AG10803 (cell line): ENCODE data around the gene BAHCC1.

Experiments
- DNase-seq: peaks from one replicate; pipeline ENCODE4 v3.0.0; 2010; ENCODE audit warnings: low read depth
- H3K4me3 ChIP-seq: 2 replicates; pipeline ENCODE4 v1.5.1; 2011; ENCODE audit warnings: mild to moderate bottlenecking, low read length, control low read depth
- CTCF ChIP-seq: conservative IDR thresholded peaks from 2 replicates; pipeline ENCODE4 v1.5.1; 2011; ENCODE audit warnings: mild to moderate bottlenecking, low read length, control low read depth, inconsistent platforms

BAHCC1 gene

DNA sequence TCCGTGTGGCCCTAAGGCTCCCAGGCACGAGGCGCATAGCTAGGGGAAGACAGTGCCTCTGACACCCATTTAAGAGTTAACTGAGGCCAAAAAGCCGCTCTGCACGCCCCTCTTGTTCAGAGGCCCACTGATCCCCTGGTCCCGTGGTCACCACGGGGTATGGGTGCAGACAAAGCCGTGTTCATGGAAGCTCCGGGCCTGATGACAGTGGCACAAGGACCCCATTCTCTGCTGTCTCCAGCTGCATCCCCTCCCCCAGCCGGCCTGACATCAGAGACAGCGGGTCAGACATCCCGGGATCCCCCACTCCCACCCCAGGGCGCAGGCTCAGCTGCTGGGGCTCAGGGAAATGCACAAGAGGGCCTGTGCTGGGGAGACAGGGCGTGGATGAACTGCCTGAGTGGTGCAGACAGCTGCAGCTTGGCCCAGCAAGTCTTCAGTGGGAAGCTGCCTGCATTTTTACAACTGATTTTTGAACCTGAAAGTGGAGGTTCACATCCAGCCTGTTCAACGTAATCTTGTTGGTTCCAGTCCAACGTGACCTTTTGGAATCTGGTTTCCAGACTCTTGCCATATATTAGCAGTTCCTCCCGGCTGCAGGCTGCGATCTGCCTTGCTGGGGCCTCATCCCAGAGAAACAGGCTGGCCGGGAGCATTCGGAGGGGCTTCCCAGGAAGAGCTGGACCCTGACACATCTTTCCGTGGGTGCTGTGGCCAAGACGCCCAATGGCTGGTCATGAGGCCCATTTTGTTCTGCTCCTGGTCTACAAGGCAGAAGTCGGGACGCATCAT lies 9.7 kb upstream of the BAHCC1 start:
- no peak overlapping the region for H3K4me3 ChIP-seq
- DNase-seq: no peak
- TF ChIP-seq CTCF: no peak

- DNase-seq: no peak
- peak overlapping the region; percentile 70 for H3K4me3 ChIP-seq
- TF ChIP-seq CTCF: no peak
Observed at GRCh38 chr17:81386141-81386645, 9.1 kb upstream of the BAHCC1 start.

DNA sequence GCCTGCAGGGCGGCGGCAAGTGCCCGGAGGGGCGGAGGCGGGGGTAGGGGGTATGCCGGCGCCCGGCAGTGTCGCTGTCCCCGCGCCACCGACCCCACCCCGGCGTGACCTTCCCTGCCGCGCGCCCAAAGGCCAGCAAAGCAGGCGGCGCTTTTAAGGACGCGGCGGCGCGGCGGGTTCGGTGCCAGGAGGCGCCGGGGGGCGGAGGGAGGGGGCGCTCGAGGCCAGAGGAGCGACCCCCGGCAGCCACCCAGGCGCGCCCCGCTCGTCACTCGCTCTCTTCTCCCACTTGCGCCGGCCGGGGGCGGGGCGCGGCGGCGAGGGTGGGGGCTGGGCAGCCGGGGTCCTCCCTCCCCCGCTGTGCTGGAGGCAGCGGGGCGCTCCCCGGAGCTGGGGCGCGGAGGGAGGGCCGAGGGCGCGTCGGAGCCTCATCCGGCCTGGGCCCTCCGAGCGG lies 8.6 kb upstream of the BAHCC1 start:
- peak; percentile 20 for DNase-seq
- TF ChIP-seq CTCF: no peak
- H3K4me3 ChIP-seq: peak overlapping the region; percentile 70

- peak overlapping the region; percentile 70 for H3K4me3 ChIP-seq
- DNase-seq: peak; percentile 67
- no peak for TF ChIP-seq CTCF
Observed at GRCh38 chr17:81387100-81388090, 7.9 kb upstream of the BAHCC1 start.

- TF ChIP-seq CTCF: no peak
- H3K4me3 ChIP-seq: peak overlapping the region; percentile 70
Observed at GRCh38 chr17:81388091-81388611, 7.1 kb upstream of the BAHCC1 start.

DNA sequence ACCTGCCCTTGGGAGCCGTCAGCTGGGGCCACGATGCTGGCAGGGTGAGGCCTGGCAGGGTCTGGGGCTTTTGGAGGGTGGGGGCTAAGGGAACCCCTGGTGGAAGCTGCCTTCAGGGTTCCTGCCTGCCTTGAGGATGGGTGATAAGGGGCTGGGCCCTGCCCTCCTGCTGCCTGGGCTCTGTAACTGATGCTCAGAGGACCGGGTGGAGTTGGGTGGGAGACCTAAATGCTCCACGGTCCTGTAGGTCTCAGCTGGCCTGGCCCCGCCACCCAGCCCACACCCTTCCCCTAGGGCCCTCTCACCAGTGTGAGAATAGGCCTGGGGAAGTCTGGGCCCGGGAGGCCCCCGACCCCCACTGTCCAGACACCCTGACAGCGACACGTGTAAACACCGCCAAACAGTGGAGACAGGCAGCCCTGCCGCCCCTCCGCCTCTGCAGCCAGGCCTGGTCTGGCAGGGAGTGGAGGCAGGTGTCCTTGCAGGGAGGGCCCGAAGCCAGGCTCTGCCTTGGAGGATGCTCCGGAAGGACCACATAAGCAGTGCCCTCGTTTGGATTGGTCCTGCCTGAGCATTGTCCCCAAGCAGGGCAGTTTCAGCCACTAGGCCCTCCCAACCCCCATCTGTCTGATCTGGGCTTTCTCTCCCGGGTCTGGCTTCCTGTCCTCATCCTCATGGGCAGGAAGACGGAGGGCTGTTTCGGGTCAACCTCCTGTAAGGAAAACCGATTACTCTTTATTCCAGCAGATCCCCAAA lies 6.5 kb upstream of the BAHCC1 start:
- no peak for TF ChIP-seq CTCF
- H3K4me3 ChIP-seq: no peak overlapping the region; the same call in 1 of the 2 replicates
- DNase-seq: peak; percentile 8

More at GRCh38 chr17:81388091-81388611, 7.1 kb upstream of the BAHCC1 start:
- DNase-seq: no peak
